Nephron progenitor cell (in vitro differentiated cells): Measurements from ENCODE around the gene TMEM201.

Experiments
- DNase-seq: peaks from one replicate; pipeline ENCODE4 v3.0.0; 2021
- H3K27ac Mint-ChIP-seq: 2 replicates; pipeline ENCODE4 v1.8.0; 2021; ENCODE audit warnings: mild to moderate bottlenecking, moderate library complexity, mixed read lengths
- H3K27me3 Mint-ChIP-seq: 2 replicates; pipeline ENCODE4 v1.8.0; 2021; ENCODE audit warnings: mild to moderate bottlenecking, low read depth, mixed read lengths; ENCODE audit not compliant: poor library complexity
- H3K36me3 Mint-ChIP-seq: 2 replicates; pipeline ENCODE4 v1.8.0; 2021; ENCODE audit warnings: low read depth, mixed read lengths
- H3K4me1 Mint-ChIP-seq: 2 replicates; pipeline ENCODE4 v1.8.0; 2021; ENCODE audit warnings: mixed read lengths
- H3K4me3 Mint-ChIP-seq: 2 replicates; pipeline ENCODE4 v1.8.0; 2021; ENCODE audit warnings: mild to moderate bottlenecking, moderate library complexity, mixed read lengths
- H3K9me3 Mint-ChIP-seq: 2 replicates; pipeline ENCODE4 v1.8.0; 2021; ENCODE audit warnings: mild to moderate bottlenecking, moderate library complexity, mixed read lengths
- CTCF ChIP-seq: fragments of 200-600 bp; sonication (generic); IDR thresholded peaks from 2 replicates; pipeline ENCODE4 v1.5.0; 2021; ENCODE audit warnings: antibody characterized with exemption

TMEM201 gene

GRCh38 chr1:9651565-9652378, 63.1 kb downstream of the TMEM201 start, which contains the start of gene PIK3CD:
Gene PIK3CD, plus strand, starts transcription at chr1:9651731. Its CDS starts 58,725 bp downstream, at chr1:9710456.
- H3K36me3 Mint-ChIP-seq, result no peaks in the 10 kb centered on the region
- peaks cover 24% of the 10 kb centered on the region for H3K4me1 Mint-ChIP-seq
- TF ChIP-seq CTCF, result no peak
- peak; percentile 75 for DNase-seq
- H3K27ac Mint-ChIP-seq, result no peak within 1 kb of the TSS
- no peaks in the 10 kb centered on the region for H3K9me3 Mint-ChIP-seq
- peaks cover 66% of the 10 kb centered on the region for H3K27me3 Mint-ChIP-seq
- H3K4me3 Mint-ChIP-seq, result peak within 1 kb of the TSS; percentile 89

- peaks cover 27% of the 10 kb centered on the region for H3K4me1 Mint-ChIP-seq
- DNase-seq, result peak; percentile 16
- H3K4me3 Mint-ChIP-seq, result peak overlapping the region; percentile 73
- no peak overlapping the region for H3K27ac Mint-ChIP-seq
- peaks cover 74% of the 10 kb centered on the region for H3K27me3 Mint-ChIP-seq
- TF ChIP-seq CTCF, result no peak
- no peaks in the 10 kb centered on the region for H3K9me3 Mint-ChIP-seq
- no peaks in the 10 kb centered on the region for H3K36me3 Mint-ChIP-seq
These were observed 63.9 kb downstream of the TMEM201 start for GRCh38 chr1:9652379-9653209.

- H3K27me3 Mint-ChIP-seq, result peaks cover 79% of the 10 kb centered on the region
- H3K9me3 Mint-ChIP-seq, result no peaks in the 10 kb centered on the region
- DNase-seq, result no peak
- peak overlapping the region; percentile 73 for H3K4me3 Mint-ChIP-seq
- H3K27ac Mint-ChIP-seq, result no peak overlapping the region
- H3K36me3 Mint-ChIP-seq, result no peaks in the 10 kb centered on the region
- no peak for TF ChIP-seq CTCF
- peaks cover 26% of the 10 kb centered on the region for H3K4me1 Mint-ChIP-seq
These were observed 64.4 kb downstream of the TMEM201 start for GRCh38 chr1:9653210-9653490.

- Mint-ChIP-seq H3K4me3 (peak overlapping the region; percentile 73), H3K36me3 (no peaks in the 10 kb centered on the region), H3K27ac (no peak overlapping the region), H3K4me1 (peaks cover 22% of the 10 kb centered on the region), H3K9me3 (no peaks in the 10 kb centered on the region), H3K27me3 (peaks cover 76% of the 10 kb centered on the region)
- TF ChIP-seq CTCF, result no peak
- DNase-seq, result no peak
These were observed 64.9 kb downstream of the TMEM201 start for GRCh38 chr1:9653491-9654050.

GRCh38 chr1:9654051-9654833, 65.5 kb downstream of the TMEM201 start:
- DNase-seq, result no peak

More at GRCh38 chr1:9654051-9654833, 65.5 kb downstream of the TMEM201 start:
- H3K27me3 Mint-ChIP-seq, result peaks cover 69% of the 10 kb centered on the region
- H3K4me3 Mint-ChIP-seq, result no peak overlapping the region
- peak overlapping the region; percentile 64 for H3K27ac Mint-ChIP-seq
- peaks cover 20% of the 10 kb centered on the region for H3K4me1 Mint-ChIP-seq
- TF ChIP-seq CTCF, result no peak
- H3K9me3 Mint-ChIP-seq, result no peaks in the 10 kb centered on the region
- no peaks in the 10 kb centered on the region for H3K36me3 Mint-ChIP-seq
